B cell (primary cell): Measurements from ENCODE around the gene DOP1B. TPM values are rescaled to one million over a fixed set of nuclear protein-coding genes. Genes with fewer than 3 reads are reported as not detected.

Experiments
- ATAC-seq: fragments of 200-7000 bp; cut with Tn5 transposase; one replicate; pipeline ENCODE4 v1.10.0; 2021; ENCODE audit warnings: low read depth, mild to moderate bottlenecking, moderate number of reproducible peaks, moderate library complexity
- CTCF ChIA-PET: fragments of 350-600 bp; sonication (Branson Sonifier 250); formaldehyde crosslinking; loops from one replicate; lab custom pipeline; 2021; ENCODE audit warnings: antibody characterized with exemption, inconsistent platforms; lab: Charles Lee
- POLR2A ChIA-PET: fragments of 350-600 bp; sonication (Branson Sonifier 250); formaldehyde crosslinking; loops from one replicate; lab custom pipeline; 2021; ENCODE audit warnings: antibody characterized with exemption; lab: Charles Lee
- DNase-seq: peaks from one replicate; pipeline ENCODE4 v3.0.0; 2013
- H2AFZ ChIP-seq: 2 replicates; pipeline ENCODE4 v1.6.1; 2012; ENCODE audit warnings: mild to moderate bottlenecking, low read depth, low read length; ENCODE audit not compliant: insufficient read depth, poor library complexity, severe bottlenecking
- H3K27ac ChIP-seq, 2 donors: 1 replicate in 1 of 2; 2 replicates in 1 of 2; pipeline ENCODE4 v1.5.1; 2012 to 2013; ENCODE audit warnings: low read length in 2 of 2, mild to moderate bottlenecking in 2 of 2, moderate library complexity in 1 of 2
- H3K27me3 ChIP-seq, 4 experiments: fragments of 200-600 bp in 1 of 4; sonication (generic) in 1 of 4; replicated peaks in 1 of 4; 1 replicate in 2 of 4; 2 replicates in 2 of 4; pipeline versions ENCODE4 v1.6.1 to v1.7.0; 2013 to 2016; ENCODE audit warnings: low read length in 3 of 4, mild to moderate bottlenecking in 2 of 4, mixed read lengths in 1 of 4, moderate library complexity in 1 of 4; ENCODE audit not compliant: insufficient read depth in 4 of 4, control insufficient read depth in 3 of 4; ENCODE audit errors: control extremely low read depth in 1 of 4
- H3K36me3 ChIP-seq, 2 experiments: replicated peaks in 1 of 2; 1 replicate in 1 of 2; 2 replicates in 1 of 2; pipeline versions ENCODE4 v1.6.1 to v1.7.1; 2013; ENCODE audit warnings: low read length in 1 of 2; ENCODE audit not compliant: insufficient read depth in 2 of 2, control insufficient read depth in 1 of 2; ENCODE audit errors: control extremely low read depth in 1 of 2, extremely low read depth in 1 of 2
- H3K4me1 ChIP-seq, 2 donors: fragments of 200-600 bp in 1 of 2; sonication (generic) in 1 of 2; 1 replicate in 1 of 2; 2 replicates in 1 of 2; pipeline versions ENCODE4 v1.5.1 to v1.6.1; 2013 to 2017; ENCODE audit warnings: low read length in 2 of 2; ENCODE audit not compliant: control insufficient read depth in 2 of 2, insufficient read depth in 2 of 2
- H3K4me2 ChIP-seq: replicated peaks from 2 replicates; pipeline ENCODE3; 2012; ENCODE audit warnings: mild to moderate bottlenecking, low read depth, low read length; ENCODE audit not compliant: poor library complexity, severe bottlenecking
- H3K4me3 ChIP-seq, 5 experiments: fragments of 200-600 bp in 1 of 5; sonication (generic) in 1 of 5; 1 replicate in 3 of 5; 2 replicates in 2 of 5; pipeline versions ENCODE4 v1.5.1 to v1.7.0; 2011 to 2016; ENCODE audit warnings: low read length in 4 of 5, mild to moderate bottlenecking in 4 of 5, low read depth in 2 of 5, control low read depth in 1 of 5, moderate library complexity in 1 of 5; ENCODE audit not compliant: insufficient read depth in 1 of 5; ENCODE audit errors: control extremely low read depth in 1 of 5, extremely low read depth in 1 of 5
- H3K79me2 ChIP-seq: fragments of 200-600 bp; sonication (generic); one replicate; pipeline ENCODE4 v1.6.0; 2016; ENCODE audit warnings: low read length; ENCODE audit not compliant: control insufficient read depth, insufficient read depth
- H3K9ac ChIP-seq: fragments of 200-600 bp; sonication (generic); 2 replicates; pipeline ENCODE4 v1.6.1; 2017; ENCODE audit warnings: mild to moderate bottlenecking, low read length, moderate library complexity
- H3K9me3 ChIP-seq, 3 donors: one replicate each; pipeline versions ENCODE4 v1.6.1 to v1.7.1; 2013; ENCODE audit warnings: low read length in 2 of 3; ENCODE audit not compliant: control insufficient read depth in 2 of 3, insufficient read depth in 1 of 3; ENCODE audit errors: control extremely low read depth in 1 of 3
- H4K20me1 ChIP-seq: 2 replicates; pipeline ENCODE4 v1.6.0; 2012; ENCODE audit warnings: mild to moderate bottlenecking, low read length; ENCODE audit not compliant: insufficient read depth, control insufficient read depth, poor library complexity, severe bottlenecking
- H3K27ac Mint-ChIP-seq: one replicate; pipeline ENCODE4 v1.8.0; 2021; ENCODE audit warnings: mixed read lengths
- H3K27me3 Mint-ChIP-seq: one replicate; pipeline ENCODE4 v1.8.0; 2021; ENCODE audit warnings: mixed read lengths
- H3K4me1 Mint-ChIP-seq: one replicate; pipeline ENCODE4 v1.8.0; 2021; ENCODE audit warnings: mixed read lengths
- H3K4me3 Mint-ChIP-seq: one replicate; pipeline ENCODE4 v1.8.0; 2021; ENCODE audit warnings: mixed read lengths
- H3K9me3 Mint-ChIP-seq: one replicate; pipeline ENCODE4 v1.8.0; 2022; ENCODE audit warnings: mixed read lengths; ENCODE audit not compliant: insufficient read depth
- EZH2 ChIP-seq: IDR thresholded peaks from 2 replicates; pipeline ENCODE4 v1.6.1; 2012; ENCODE audit warnings: borderline replicate concordance, low read depth, mild to moderate bottlenecking, moderate library complexity, low read length; ENCODE audit not compliant: insufficient read depth, poor library complexity, severe bottlenecking
- WGBS: methylation state at CpG from one replicate; pipeline ENCODE4 v1.1.5; 2013; ENCODE audit warnings: missing lambda C conversion rate; ENCODE audit not compliant: insufficient coverage; 5-methylcytosine and 5-hydroxymethylcytosine counted together
- intact Hi-C: fragments of 100-400 bp; cut with micrococcal nuclease; formaldehyde crosslinking; loops from one replicate; pipeline ENCODE4 v1.10.0; 2022
- polyA plus RNA-seq: library from polyadenylated mRNA; depleted of rRNA; stranded (reverse); fragments of >200 nt; gene quantifications from 2 replicates; pipeline ENCODE4 v1.2.3, GENCODE V29; 2012
- total RNA-seq, 2 donors: library from RNA; stranded (reverse); fragments of 120-200 nt in 1 of 2; gene quantifications; 1 replicate in 1 of 2; 2 replicates in 1 of 2; pipeline versions ENCODE4 v1.2.3 to v1.2.4, GENCODE V29; 2013 to 2022
- TF ChIP-seq, protein P1 (sequence below): fragments of 200-600 bp; IDR thresholded peaks from one replicate; pipeline ENCODE4 v1.8.0; 2022; ENCODE audit warnings: antibody characterized with exemption, mild to moderate bottlenecking

DOP1B gene
- total and polyA plus RNA-seq, 2 donors (not counting 1 experiment from before 2014, with no cell fraction given), result 31.3 to 44.2 TPM

DNA sequence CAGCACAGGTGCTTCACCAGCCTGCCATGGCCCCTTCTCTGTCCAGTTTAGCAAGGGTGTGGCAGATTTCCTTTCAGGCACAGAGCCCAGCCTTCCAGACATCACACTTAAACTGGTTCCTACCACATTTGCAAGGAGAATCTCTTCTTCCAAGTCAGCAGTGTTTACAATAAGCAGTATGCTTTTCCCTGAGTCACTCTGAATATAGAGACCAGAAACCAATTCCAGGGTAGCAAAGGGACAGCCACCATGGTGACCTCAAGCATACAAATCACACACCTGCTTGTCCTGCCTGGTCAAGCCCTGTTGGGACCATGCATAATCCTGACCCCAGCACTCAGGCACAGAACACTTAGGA lies 30.4 kb upstream of the DOP1B start:
- Histone ChIP-seq H3K9me3 (no peaks in the 10 kb centered on the region), H3K4me3 (no peak overlapping the region), H3K36me3 (no peaks in the 10 kb centered on the region), H3K27ac (no peak overlapping the region), H3K9ac (no peak overlapping the region), H3K4me1 (peaks cover 3 to 11% of the 10 kb centered on the region in 2 donors), H3K27me3 (no peaks in the 10 kb centered on the region), H3K4me2 (no peak overlapping the region), H4K20me1 (no peaks in the 10 kb centered on the region), H2AFZ (no peak overlapping the region), H3K79me2 (no peaks in the 10 kb centered on the region)
- Mint-ChIP-seq H3K4me1 (peaks cover 16% of the 10 kb centered on the region), H3K27ac (no peak overlapping the region), H3K27me3 (no peaks in the 10 kb centered on the region), H3K4me3 (no peak overlapping the region), H3K9me3 (no peaks in the 10 kb centered on the region)
- DNase-seq, result no peak
- intact Hi-C loops, result loop anchor here (5.0 kb wide), 1 partner anchor 801 kb away; no protein-coding TSS in a partner anchor
- no peak for ATAC-seq
- no peak for TF ChIP-seq EZH2
- TF ChIP-seq, protein P1, sequence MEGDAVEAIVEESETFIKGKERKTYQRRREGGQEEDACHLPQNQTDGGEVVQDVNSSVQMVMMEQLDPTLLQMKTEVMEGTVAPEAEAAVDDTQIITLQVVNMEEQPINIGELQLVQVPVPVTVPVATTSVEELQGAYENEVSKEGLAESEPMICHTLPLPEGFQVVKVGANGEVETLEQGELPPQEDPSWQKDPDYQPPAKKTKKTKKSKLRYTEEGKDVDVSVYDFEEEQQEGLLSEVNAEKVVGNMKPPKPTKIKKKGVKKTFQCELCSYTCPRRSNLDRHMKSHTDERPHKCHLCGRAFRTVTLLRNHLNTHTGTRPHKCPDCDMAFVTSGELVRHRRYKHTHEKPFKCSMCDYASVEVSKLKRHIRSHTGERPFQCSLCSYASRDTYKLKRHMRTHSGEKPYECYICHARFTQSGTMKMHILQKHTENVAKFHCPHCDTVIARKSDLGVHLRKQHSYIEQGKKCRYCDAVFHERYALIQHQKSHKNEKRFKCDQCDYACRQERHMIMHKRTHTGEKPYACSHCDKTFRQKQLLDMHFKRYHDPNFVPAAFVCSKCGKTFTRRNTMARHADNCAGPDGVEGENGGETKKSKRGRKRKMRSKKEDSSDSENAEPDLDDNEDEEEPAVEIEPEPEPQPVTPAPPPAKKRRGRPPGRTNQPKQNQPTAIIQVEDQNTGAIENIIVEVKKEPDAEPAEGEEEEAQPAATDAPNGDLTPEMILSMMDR, result no peak
- ChIA-PET CTCF (interaction anchor here (0.9 to 2.4 kb wide), 8 partner anchors 8 to 204 kb away, joined by 3 to 7 read pairs (median 4); no protein-coding TSS in a partner anchor), POLR2A (interaction anchor here (0.9 kb wide), 1 partner anchor 10 kb away, joined by 3 read pairs; no protein-coding TSS in a partner anchor)

DNA sequence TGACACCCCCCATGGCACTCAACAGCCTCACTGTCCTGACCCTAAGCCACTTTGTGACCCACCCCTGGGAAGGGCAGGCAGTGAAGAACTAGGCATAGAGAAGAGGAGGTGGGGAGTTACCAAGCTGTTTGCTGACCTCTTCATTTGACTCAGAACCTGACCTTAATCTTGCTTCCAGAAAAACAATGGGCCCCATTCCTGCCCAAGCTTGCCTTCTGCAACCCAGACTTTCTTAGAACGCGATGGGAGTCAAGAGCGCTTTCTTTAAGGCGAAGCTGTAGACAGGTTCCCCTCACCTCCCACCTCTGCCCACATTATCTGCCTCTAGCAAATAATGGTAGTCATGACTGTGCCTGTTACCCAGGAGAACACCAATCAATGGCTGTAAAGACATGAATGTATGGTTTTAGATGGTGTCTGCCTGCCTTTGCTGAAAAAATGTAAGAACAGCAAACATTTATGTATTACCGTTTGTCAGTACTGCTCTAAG lies 30.0 kb upstream of the DOP1B start:
- Mint-ChIP-seq H3K4me3 (no peak overlapping the region), H3K4me1 (peaks cover 16% of the 10 kb centered on the region), H3K27ac (no peak overlapping the region)

More for the DNA sequence above, 30.0 kb upstream of the DOP1B start:
- no peaks in the 10 kb centered on the region for H3K27me3 ChIP-seq
- H3K79me2 ChIP-seq, result no peaks in the 10 kb centered on the region
- no peak overlapping the region for H2AFZ ChIP-seq
- intact Hi-C loops, result loop anchor here (5.0 kb wide), 1 partner anchor 801 kb away; no protein-coding TSS in a partner anchor
- peaks cover 3 to 11% of the 10 kb centered on the region in 2 donors for H3K4me1 ChIP-seq
- no peak overlapping the region for H3K27ac ChIP-seq
- H3K4me3 ChIP-seq, result no peak overlapping the region
- no peak for DNase-seq
- H3K36me3 ChIP-seq, result no peaks in the 10 kb centered on the region
- H3K4me2 ChIP-seq, result no peak overlapping the region
- H3K9ac ChIP-seq, result no peak overlapping the region
- Mint-ChIP-seq H3K9me3 (no peaks in the 10 kb centered on the region), H3K27me3 (no peaks in the 10 kb centered on the region)
- CTCF ChIA-PET, result interaction anchor here (0.9 to 2.4 kb wide), 10 partner anchors 9 to 211 kb away, joined by 3 to 7 read pairs (median 4); no protein-coding TSS in a partner anchor
- H4K20me1 ChIP-seq, result no peaks in the 10 kb centered on the region
- H3K9me3 ChIP-seq, result no peaks in the 10 kb centered on the region
- 100% methylated on average over 3 of the region's 5 CpGs for WGBS
- TF ChIP-seq, protein P1, result no peak
- TF ChIP-seq EZH2, result no peak
- ATAC-seq, result no peak
- POLR2A ChIA-PET, result no interaction called here
